Right cardiac atrium (tissue), 5 donors: ENCODE measurements around the gene TCP11. TPM values are rescaled to one million over a fixed set of nuclear protein-coding genes. Genes with fewer than 3 reads are reported as not detected.
A peak's percentile ranks its signal among the peaks of the same experiment; 100 is the strongest.

ENCODE experiments used
- ATAC-seq, 2 donors: fragments of 200-7000 bp; cut with Tn5 transposase; one replicate each; pipeline versions ENCODE4 v1.8.0 to v1.9.1; 2020; ENCODE audit warnings: moderate library complexity in 2 of 2, mild to moderate bottlenecking in 1 of 2
- DNase-seq, 3 donors: peaks; one replicate each; pipeline ENCODE4 v3.0.0-alpha.2; 2020
- H3K27ac ChIP-seq: one replicate; pipeline ENCODE4 v1.5.1; 2013; ENCODE audit warnings: mild to moderate bottlenecking, low read length, control low read depth, moderate library complexity
- H3K27me3 ChIP-seq: one replicate; pipeline ENCODE4 v1.6.1; 2013; ENCODE audit not compliant: control insufficient read depth, insufficient read depth
- H3K4me1 ChIP-seq: one replicate; pipeline ENCODE4 v1.6.1; 2013; ENCODE audit warnings: low read length; ENCODE audit not compliant: control insufficient read depth, insufficient read depth
- H3K4me3 ChIP-seq: one replicate; pipeline ENCODE4 v1.5.1; 2013; ENCODE audit warnings: low read length, control low read depth
- H3K9me3 ChIP-seq: one replicate; pipeline ENCODE4 v1.6.1; 2013; ENCODE audit warnings: low read length; ENCODE audit not compliant: control insufficient read depth
- WGBS: extraction: QIAGEN DNeasy Blood & Tissue Kit; methylation state at CpG from one replicate; pipeline ENCODE4 v1.1.7; 2013; 5-methylcytosine and 5-hydroxymethylcytosine counted together
- intact Hi-C, 4 donors: fragments of 100-400 bp; cut with DNase I; formaldehyde crosslinking; loops; one replicate each; pipeline versions ENCODE4 v1.11.0 to v1.14.0; 2022 to 2023
- polyA plus RNA-seq: library from polyadenylated mRNA; stranded (reverse); fragments of 200-250 nt; gene quantifications from one replicate; pipeline ENCODE4 v1.2.3, GENCODE V29; 2013
- total RNA-seq, 4 donors: library from RNA; stranded (reverse); fragmentation: NEBNext Ultra II Directional; extraction: Animal tissue kit (Norgen Biotek cat#: 25700); gene quantifications; one replicate each; pipeline ENCODE4 v1.2.1, GENCODE V29; 2021
- donor health status: healthy with polysubstance abuse.
- donor health status: DM: no; HTN: yes; CAD: no.
- donor health status: DM: no; HTN: no; CAD: no.
- donor health status: DM: no; HTN: yes; CAD: no; lungs with severe emphysema.
- donor health status: DM: yes; HTN: yes; CAD: no.

The TCP11 gene
- total and polyA plus RNA-seq, 5 donors: 0.07 TPM; not detected in 4

DNA sequence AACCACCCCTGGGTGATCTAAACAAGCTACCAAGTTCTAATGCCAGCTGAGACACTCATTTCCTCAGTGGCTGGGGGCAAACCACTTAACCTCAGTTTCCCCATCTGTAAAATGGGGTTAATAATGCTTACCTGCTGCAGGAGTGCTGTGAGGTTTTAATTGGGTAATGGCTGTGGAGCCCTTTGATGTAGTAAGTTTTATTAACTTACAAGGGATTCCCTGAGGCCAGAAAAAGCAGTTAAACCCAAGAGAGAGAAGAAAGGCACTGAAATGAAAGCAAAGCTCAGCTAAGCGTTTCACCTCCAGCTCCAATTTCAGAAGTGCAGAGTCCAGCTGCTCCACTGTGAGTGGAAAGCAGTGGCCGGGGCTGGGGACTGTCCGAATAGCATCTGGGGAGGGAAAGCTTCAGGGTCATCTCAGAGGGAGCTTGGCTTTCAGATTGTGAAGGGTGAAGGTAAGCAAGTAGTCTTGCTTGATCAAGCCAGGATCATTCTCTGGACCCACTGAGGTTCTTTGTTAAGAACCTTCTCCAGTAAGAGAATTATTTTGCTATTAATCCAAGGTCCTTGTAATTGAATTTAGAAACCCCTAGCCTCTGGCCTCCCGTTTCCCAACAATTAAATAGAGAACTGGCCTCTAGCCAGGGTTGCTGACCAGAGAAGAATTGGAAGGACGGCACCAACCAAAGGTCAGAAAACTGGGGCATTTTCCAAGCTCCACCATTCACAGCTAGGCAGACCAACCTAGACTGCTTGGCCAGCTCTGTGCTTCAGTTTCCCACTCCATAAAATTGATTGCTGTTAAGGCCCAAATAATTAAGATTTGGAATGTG is 20.9 kb upstream of the TCP11 start:
- intact Hi-C loops: no loop called here
- Histone ChIP-seq H3K4me1 (no peaks in the 10 kb centered on the region), H3K27me3 (no peaks in the 10 kb centered on the region), H3K27ac (no peak overlapping the region), H3K9me3 (no peaks in the 10 kb centered on the region), H3K4me3 (no peak overlapping the region)
- ATAC-seq (peak; percentile 51 to 61), DNase-seq (no peak)
- 54% methylated on average over 5 of the region's 5 CpGs for WGBS

DNA sequence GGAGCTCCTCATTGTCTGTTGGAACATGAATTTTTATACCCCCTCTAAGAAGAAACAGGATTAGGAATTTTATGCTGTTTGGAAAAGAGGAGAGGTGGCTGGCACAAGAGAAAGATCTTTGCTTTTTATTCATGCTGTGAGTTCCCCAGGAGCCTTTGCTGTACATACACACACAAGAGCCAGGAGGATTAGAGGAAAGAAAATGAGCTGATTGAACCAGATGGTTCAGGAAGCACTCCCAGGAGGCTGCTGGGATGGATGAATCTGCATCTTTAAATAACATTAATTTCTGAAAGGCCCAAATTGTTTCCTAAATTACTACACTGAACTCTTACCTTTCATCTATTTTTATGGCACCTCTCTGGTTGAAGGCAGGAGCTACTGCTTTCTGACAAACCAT is 20.1 kb upstream of the TCP11 start:
- H3K4me3 ChIP-seq: no peak overlapping the region
- H3K27ac ChIP-seq: no peak overlapping the region
- no peaks in the 10 kb centered on the region for H3K27me3 ChIP-seq
- DNase-seq: no peak
- no peaks in the 10 kb centered on the region for H3K4me1 ChIP-seq
- ATAC-seq: no peak
- intact Hi-C loops: no loop called here
- no peaks in the 10 kb centered on the region for H3K9me3 ChIP-seq

DNA sequence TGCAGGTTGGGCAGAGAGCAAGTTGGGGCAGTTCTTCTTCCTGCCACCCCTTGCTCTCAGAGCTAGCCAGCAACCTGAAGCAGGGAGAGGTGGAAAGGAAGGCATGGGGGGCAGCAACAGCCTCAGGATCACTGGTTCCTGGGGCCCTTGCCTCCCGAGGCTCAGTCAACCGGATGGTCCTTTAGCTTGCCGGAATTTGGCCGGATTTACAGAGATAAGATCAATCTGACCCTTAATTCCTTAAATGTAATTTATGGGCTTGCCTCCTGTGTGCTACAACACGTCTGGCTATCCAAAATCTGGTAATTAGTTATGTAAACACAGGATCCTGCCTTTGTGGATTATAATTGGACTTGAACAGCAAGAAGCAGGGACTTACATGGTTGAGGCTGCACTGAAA is 19.5 kb upstream of the TCP11 start:
- DNase-seq: no peak
- ATAC-seq: no peak
- H3K27me3 ChIP-seq: no peaks in the 10 kb centered on the region
- no peaks in the 10 kb centered on the region for H3K9me3 ChIP-seq
- no peak overlapping the region for H3K4me3 ChIP-seq
- H3K27ac ChIP-seq: no peak overlapping the region
- no peaks in the 10 kb centered on the region for H3K4me1 ChIP-seq
- intact Hi-C loops: no loop called here
- 69% methylated on average over 5 of the region's 5 CpGs for WGBS

DNA sequence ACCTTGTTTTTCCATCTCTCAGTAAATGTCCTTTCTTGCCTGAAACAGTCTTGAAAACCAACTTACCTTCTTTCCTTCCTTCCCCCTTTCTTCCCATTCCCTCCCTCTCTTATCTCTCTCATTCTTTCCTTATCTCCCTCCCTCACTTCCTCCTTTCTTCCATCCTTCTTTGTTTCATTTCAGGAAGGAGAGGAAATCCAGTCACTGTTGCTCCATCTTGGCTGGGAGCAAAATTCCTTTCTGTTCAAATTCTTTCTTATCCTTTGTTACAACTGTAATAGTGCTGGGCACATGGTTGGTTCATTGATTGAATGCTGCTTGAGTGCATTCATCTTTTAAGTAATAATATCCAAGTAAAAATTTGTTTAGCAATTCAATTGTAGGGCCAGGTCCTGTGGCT is 17.4 kb upstream of the TCP11 start:
- no peak for ATAC-seq
- Histone ChIP-seq H3K27me3 (no peaks in the 10 kb centered on the region), H3K4me3 (no peak overlapping the region), H3K4me1 (no peaks in the 10 kb centered on the region), H3K27ac (no peak overlapping the region), H3K9me3 (no peaks in the 10 kb centered on the region)
- intact Hi-C loops: no loop called here
- no peak for DNase-seq

DNA sequence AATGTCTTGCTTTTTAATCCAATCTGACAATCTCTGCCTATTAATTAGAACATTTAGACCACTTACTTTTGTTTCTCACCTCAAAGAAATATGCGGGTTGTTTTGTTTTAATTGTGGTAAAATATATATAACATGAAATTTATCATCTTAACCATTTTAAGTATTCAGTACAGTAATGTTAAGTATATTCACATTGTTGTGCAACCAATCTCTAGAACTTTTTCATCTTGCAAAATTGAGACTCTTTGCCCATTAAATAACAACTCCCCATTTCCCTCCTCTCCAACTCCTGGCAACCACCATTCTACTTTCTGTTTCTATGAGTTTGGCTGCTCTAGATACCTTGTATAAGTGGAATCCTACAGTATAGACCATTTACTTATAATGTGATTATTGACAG is 13.8 kb upstream of the TCP11 start:
- 94% methylated on average over 1 of the region's 1 CpG for WGBS
- intact Hi-C loops: no loop called here
- no peaks in the 10 kb centered on the region for H3K27me3 ChIP-seq
- no peak for ATAC-seq
- DNase-seq: no peak
- H3K4me3 ChIP-seq: no peak overlapping the region
- H3K27ac ChIP-seq: no peak overlapping the region
- H3K4me1 ChIP-seq: no peaks in the 10 kb centered on the region
- H3K9me3 ChIP-seq: no peaks in the 10 kb centered on the region

DNA sequence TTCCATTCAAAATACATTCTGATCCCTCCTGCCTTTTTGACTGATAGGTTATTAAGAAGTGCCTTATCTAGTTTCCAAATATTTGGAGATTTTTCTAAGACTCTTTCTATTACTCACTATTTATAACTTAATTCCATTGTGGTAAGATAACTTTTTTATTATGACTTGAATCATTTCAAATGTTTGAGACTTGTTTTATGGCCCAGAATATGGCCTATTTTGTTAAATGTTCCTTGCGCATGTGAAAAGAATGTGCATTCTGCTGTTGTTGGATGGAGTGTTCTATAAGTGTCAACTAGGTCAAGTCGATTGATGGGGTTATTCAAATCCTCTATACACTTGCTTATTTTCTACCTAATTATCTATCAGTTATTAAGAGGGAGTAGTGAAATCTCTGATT is 13.1 kb upstream of the TCP11 start:
- Histone ChIP-seq H3K27ac (no peak overlapping the region), H3K4me3 (no peak overlapping the region), H3K9me3 (no peaks in the 10 kb centered on the region), H3K27me3 (no peaks in the 10 kb centered on the region), H3K4me1 (no peaks in the 10 kb centered on the region)
- no peak for DNase-seq
- WGBS: 85% methylated on average over 2 of the region's 2 CpGs
- no peak for ATAC-seq
- intact Hi-C loops: no loop called here

DNA sequence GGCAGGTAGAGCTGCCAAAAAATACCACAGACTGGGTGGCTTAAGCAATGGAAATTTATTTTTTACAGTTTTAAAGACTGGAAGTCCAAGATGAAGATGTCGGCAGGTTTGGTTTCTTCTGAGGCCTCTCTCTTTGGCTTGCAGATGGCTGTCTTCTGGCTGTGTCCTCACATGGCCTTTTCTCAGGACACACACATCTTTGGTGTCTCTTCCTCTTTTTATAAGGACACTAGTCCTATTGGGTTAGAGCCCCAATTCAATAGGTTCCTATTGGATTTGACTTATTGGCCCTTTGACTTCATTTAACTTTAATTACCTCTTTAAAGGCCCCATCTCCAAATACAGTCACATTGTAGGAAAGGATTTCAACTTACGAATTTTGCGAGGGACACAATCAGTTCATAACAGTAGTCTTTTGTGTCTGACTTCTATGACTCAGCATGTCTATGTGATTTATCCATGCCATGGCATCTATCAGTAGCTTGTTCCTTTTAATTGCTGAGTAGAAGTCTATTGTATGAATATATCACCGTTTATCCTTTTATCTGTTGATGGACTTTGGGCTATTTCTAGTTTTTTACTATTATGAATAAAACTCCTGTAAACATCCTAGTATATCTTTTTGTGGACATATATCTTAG is 11.0 kb upstream of the TCP11 start:
- DNase-seq (no peak), ATAC-seq (no peak)
- Histone ChIP-seq H3K27me3 (no peaks in the 10 kb centered on the region), H3K27ac (no peak overlapping the region), H3K4me3 (no peak overlapping the region), H3K9me3 (no peaks in the 10 kb centered on the region), H3K4me1 (no peaks in the 10 kb centered on the region)
- intact Hi-C loops: no loop called here
- WGBS: 62% methylated on average over 4 of the region's 4 CpGs

DNA sequence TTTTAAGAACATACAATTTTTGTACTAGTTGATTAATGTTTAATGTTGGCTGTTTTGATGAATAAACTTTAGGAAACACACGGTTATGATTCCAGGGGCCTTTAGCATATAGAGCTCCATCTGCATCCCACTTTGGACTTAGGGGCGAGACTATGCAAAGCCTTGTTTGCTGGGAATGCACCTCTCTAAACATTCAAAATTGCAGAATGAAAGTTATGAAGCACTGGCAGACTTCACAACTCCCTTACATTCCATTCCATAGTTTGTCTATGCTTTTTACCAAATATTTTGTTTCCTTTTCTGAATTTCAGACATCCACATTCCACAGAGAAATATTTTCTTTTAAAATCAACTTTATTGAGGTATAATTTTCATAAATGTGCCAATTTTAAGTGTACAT is 10.3 kb upstream of the TCP11 start:
- DNase-seq: no peak
- intact Hi-C loops: no loop called here
- ATAC-seq: no peak
- Histone ChIP-seq H3K4me3 (no peak overlapping the region), H3K4me1 (no peaks in the 10 kb centered on the region), H3K9me3 (no peaks in the 10 kb centered on the region), H3K27me3 (no peaks in the 10 kb centered on the region), H3K27ac (no peak overlapping the region)
- WGBS: 90% methylated on average over 2 of the region's 2 CpGs

DNA sequence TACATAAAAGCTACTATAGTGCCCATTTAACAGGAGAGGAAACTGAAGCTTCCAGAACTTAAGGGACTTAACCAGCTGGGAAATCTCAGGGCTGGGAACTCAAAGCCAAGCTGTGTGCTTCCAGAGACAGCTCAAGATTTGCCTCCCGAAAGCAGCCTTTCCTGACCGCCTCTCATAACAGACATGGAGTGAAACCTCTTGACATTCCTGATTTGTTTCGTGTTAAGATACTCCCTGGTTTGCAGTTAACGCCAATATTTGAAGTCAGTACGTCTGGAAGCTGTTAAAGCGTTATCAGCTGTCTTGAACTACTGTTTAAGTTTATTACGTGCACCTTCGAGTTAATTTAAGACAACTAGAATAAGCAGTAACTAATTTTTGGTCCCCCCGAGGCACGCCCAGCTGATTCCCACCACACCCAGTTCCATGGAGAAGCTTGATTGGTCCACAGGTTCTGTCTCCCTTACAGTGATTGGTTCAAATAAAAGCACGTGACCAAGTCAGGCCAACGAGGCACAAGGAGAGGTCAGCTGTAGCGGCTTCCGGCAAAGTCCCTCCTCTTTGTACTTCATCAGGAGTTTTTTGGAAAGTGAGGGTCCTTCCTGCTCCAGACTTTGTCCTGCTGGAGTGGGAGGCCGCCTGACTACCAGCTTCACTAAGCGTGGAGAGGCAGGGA is 8.9 kb upstream of the TCP11 start:
- Histone ChIP-seq H3K27me3 (no peaks in the 10 kb centered on the region), H3K4me1 (no peaks in the 10 kb centered on the region), H3K9me3 (no peaks in the 10 kb centered on the region), H3K4me3 (no peak overlapping the region), H3K27ac (no peak overlapping the region)
- DNase-seq: no peak
- intact Hi-C loops: loop anchor here (5.0 to 10.0 kb wide), 5 partner anchors 52 to 95 kb away; no protein-coding TSS in a partner anchor
- ATAC-seq: no peak
- WGBS: 70% methylated on average over 16 of the region's 16 CpGs

DNA sequence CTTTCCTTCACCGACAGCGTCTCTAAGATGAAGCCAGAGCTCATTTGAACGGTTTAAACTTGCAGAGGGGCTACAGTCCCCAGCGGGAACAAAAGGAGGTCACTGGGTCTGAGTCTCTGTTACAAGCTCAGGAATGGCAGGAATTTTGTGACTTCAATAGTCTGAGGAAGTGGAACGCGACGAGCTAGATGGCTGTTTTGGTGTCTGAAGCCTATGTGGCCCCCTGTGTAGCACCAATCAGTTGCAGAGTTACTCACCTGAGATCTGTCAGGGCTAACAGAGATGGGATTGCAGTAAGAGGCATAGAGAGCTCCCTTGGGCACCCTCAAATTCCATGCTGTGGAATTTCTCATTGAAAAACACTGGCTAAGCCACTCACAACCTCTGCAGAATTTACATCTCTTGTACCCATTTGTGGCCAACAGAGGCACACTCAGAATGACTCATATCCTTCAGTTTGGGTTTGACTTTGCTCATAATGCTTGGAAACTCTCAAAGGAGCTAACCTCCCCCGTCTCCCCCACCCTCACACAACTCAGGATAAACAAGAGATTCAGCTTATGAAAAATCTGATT is 7.1 kb upstream of the TCP11 start:
- Histone ChIP-seq H3K4me3 (no peak overlapping the region), H3K4me1 (no peaks in the 10 kb centered on the region), H3K9me3 (no peaks in the 10 kb centered on the region), H3K27ac (no peak overlapping the region), H3K27me3 (no peaks in the 10 kb centered on the region)
- no peak for DNase-seq
- 30% methylated on average over 8 of the region's 8 CpGs for WGBS
- ATAC-seq: no peak
- intact Hi-C loops: loop anchor here (5.0 to 10.0 kb wide), 5 partner anchors 54 to 97 kb away; no protein-coding TSS in a partner anchor

DNA sequence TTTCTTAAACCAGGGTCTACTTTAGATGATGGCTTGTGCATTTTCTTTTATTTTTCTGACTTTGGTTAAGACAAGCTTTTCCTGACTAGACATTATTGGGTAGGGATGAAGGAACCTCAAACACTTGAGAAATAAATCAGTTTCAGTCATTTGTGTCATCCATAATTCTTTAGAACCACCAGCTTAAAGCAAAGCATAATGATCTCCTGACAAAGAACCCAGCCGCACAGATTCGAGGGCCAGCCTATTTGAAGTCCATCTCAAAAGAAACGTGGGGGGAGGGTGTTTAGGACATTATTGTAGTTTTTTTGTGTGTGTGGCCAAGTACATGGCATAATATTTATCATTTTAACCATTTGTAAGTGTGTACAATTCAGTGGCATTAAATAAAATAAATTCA is 6.3 kb upstream of the TCP11 start:
- Histone ChIP-seq H3K4me1 (no peaks in the 10 kb centered on the region), H3K9me3 (no peaks in the 10 kb centered on the region), H3K27ac (no peak overlapping the region), H3K4me3 (no peak overlapping the region), H3K27me3 (no peaks in the 10 kb centered on the region)
- DNase-seq (no peak), ATAC-seq (no peak)
- intact Hi-C loops: loop anchor here (2.0 to 10.0 kb wide), 6 partner anchors 55 to 97 kb away; no protein-coding TSS in a partner anchor
- 84% methylated on average over 3 of the region's 3 CpGs for WGBS
